Measurements from ENCODE around the gene PIH1D1. TPM values are rescaled to one million over a fixed set of nuclear protein-coding genes. Genes with fewer than 3 reads are reported as not detected.

PIH1D1 gene
- total and polyA plus RNA-seq, 2 donors (not counting 3 experiments of a cell fraction or from before 2014, with no cell fraction given) = 83.2 to 86.9 TPM

- POLR2A ChIA-PET = no interaction called here
- no peak overlapping the region for H2AFZ ChIP-seq (ENCODE audit: low read depth, low read length)
- H3K9me1 ChIP-seq (replicated peaks; ENCODE audit: control insufficient read depth, extremely low read depth, insufficient read depth, low read length) = no peaks in the 10 kb centered on the region
- no peak for TF ChIP-seq FOS (IDR thresholded peaks at IDR 0.05; ENCODE audit: borderline replicate concordance, insufficient read depth, low read length)
- no peak for TF ChIP-seq MAX (IDR thresholded peaks at IDR 0.05; ENCODE audit: insufficient read depth, insufficient read length)
- no peak for TF ChIP-seq CTCF (IDR thresholded peaks at IDR 0.05; ENCODE audit: extremely low read depth in 1 of 2, insufficient read depth in 1 of 2, low read depth in 1 of 2, low read length in 2 of 2)
- TF ChIP-seq JUN (IDR thresholded peaks at IDR 0.05; ENCODE audit: borderline replicate concordance, insufficient read depth, insufficient read length, low read depth) = no peak
- no peak for TF ChIP-seq MYC (IDR thresholded peaks at IDR 0.05; ENCODE audit: low read depth, low read length)
- TF ChIP-seq EZH2 (IDR thresholded peaks at IDR 0.05; ENCODE audit: borderline replicate concordance, low read depth, low read length, severe bottlenecking) = no peak
- no peak for TF ChIP-seq POLR2AphosphoS5 (IDR thresholded peaks at IDR 0.05; ENCODE audit: insufficient read depth, low read depth, low read length)
- TF ChIP-seq GATA2 (IDR thresholded peaks at IDR 0.05; ENCODE audit: insufficient read depth, insufficient read length, low read depth, low read length) = no peak
- no peak for TF ChIP-seq POLR2A (IDR thresholded peaks at IDR 0.05; ENCODE audit: low read depth, low read length)
- H3K27ac ChIP-seq (ENCODE audit: insufficient read depth, low read depth, low read length) = no peak overlapping the region
- peaks cover 11% of the 10 kb centered on the region for H3K4me1 ChIP-seq (ENCODE audit: control insufficient read depth, extremely low read depth, insufficient read depth, low read length)
- peaks cover 0 to 4% of the 10 kb centered on the region in 2 experiments for H3K36me3 ChIP-seq (ENCODE audit: control insufficient read depth in 2 of 2, extremely low read depth in 1 of 2, insufficient read depth in 2 of 2, low read length in 2 of 2)
- H3K4me3 ChIP-seq (replicated peaks in 1 of 3; ENCODE audit: insufficient read depth in 1 of 3, low read depth in 1 of 3, low read length in 3 of 3) = peak overlapping the region in 1 of 3 experiments; percentile 47
- BruUV-seq (replicated peaks) = no TSS peak
- FAIRE-seq = no peak
- intact Hi-C loops (cut with micrococcal nuclease) (loop anchor here (5.0 kb wide), 2 partner anchors 192 to 427 kb away; partner anchors contain the start of genes AKT1S1, RRAS, SCAF1 and TBC1D17), dilution Hi-C loops (cut with MboI; ENCODE audit: extremely low pct_ligation_motif_present, low sequenced_read_pairs) (no loop called here)
- no peak overlapping the region for H3K9ac ChIP-seq (replicated peaks; ENCODE audit: extremely low read depth, insufficient read depth, low read length)
- H3K27me3 ChIP-seq (ENCODE audit: control insufficient read depth in 2 of 2, insufficient read depth in 2 of 2, low read length in 2 of 2) = no peaks in the 10 kb centered on the region
- H4K20me1 ChIP-seq (replicated peaks; ENCODE audit: control insufficient read depth, extremely low read depth, insufficient read depth, low read length) = no peaks in the 10 kb centered on the region
- no peak for DNase-seq (ENCODE audit: low read depth, low spot score)
- CTCF ChIA-PET = interaction anchor here (0.6 to 1.4 kb wide), 3 partner anchors 9 to 126 kb away, joined by 3 to 7 read pairs (median 4); no protein-coding TSS in a partner anchor
- peak overlapping the region; percentile 78 for H3K4me2 ChIP-seq (ENCODE audit: insufficient read depth, low read length)
- H3K9me3 ChIP-seq (replicated peaks; ENCODE audit: control insufficient read depth, insufficient read depth, low read length) = no peaks in the 10 kb centered on the region
- peaks cover 11% of the 10 kb centered on the region for H3K79me2 ChIP-seq (ENCODE audit: control insufficient read depth, insufficient read depth, low read length)
Measured at GRCh38 chr19:49450405-49450804, 1.2 kb downstream of the PIH1D1 start.

All from endothelial cell of umbilical vein (primary cell).